Gastroesophageal sphincter (tissue), 3 donors: ENCODE results near the gene AFAP1.

Source experiments
- EP300 ChIP-seq: sonication (generic); formaldehyde crosslinking; IDR thresholded peaks from one replicate; pipeline ENCODE4 v1.6.1; 2017; ENCODE audit warnings: antibody characterized with exemption, mild to moderate bottlenecking
- POLR2A ChIP-seq, 2 donors: fragments of 450-650 bp; IDR thresholded peaks; one replicate each; pipeline ENCODE4 v1.6.1; 2017; ENCODE audit warnings: antibody characterized with exemption in 2 of 2, mild to moderate bottlenecking in 2 of 2, moderate library complexity in 1 of 2
- POLR2AphosphoS5 ChIP-seq: sonication (generic); formaldehyde crosslinking; IDR thresholded peaks from one replicate; pipeline ENCODE4 v1.6.1; 2017; ENCODE audit warnings: antibody characterized with exemption
- TF ChIP-seq, protein P1 (sequence below), 4 experiments: fragments of 200-600 bp in 2 of 4; fragments of 450-650 bp in 2 of 4; sonication (generic) in 1 of 4; IDR thresholded peaks; one replicate each; pipeline ENCODE4 v1.5.1; 2017 to 2019; ENCODE audit warnings: antibody characterized with exemption in 4 of 4, mild to moderate bottlenecking in 2 of 4, moderate library complexity in 2 of 4

GRCh38 chr4:7852568-7853185, 87.0 kb downstream of the AFAP1 start:
- TF ChIP-seq, protein P1, sequence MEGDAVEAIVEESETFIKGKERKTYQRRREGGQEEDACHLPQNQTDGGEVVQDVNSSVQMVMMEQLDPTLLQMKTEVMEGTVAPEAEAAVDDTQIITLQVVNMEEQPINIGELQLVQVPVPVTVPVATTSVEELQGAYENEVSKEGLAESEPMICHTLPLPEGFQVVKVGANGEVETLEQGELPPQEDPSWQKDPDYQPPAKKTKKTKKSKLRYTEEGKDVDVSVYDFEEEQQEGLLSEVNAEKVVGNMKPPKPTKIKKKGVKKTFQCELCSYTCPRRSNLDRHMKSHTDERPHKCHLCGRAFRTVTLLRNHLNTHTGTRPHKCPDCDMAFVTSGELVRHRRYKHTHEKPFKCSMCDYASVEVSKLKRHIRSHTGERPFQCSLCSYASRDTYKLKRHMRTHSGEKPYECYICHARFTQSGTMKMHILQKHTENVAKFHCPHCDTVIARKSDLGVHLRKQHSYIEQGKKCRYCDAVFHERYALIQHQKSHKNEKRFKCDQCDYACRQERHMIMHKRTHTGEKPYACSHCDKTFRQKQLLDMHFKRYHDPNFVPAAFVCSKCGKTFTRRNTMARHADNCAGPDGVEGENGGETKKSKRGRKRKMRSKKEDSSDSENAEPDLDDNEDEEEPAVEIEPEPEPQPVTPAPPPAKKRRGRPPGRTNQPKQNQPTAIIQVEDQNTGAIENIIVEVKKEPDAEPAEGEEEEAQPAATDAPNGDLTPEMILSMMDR (IDR thresholded peaks at IDR 0.05): no peak
- TF ChIP-seq EP300: no peak
- no peak for TF ChIP-seq POLR2A (IDR thresholded peaks at IDR 0.05)
- no peak for TF ChIP-seq POLR2AphosphoS5
